Gastrocnemius medialis (tissue), 4 donors: Measurements from ENCODE around the gene ADAM12. TPM values are rescaled to one million over a fixed set of nuclear protein-coding genes. Genes with fewer than 3 reads are reported as not detected.

Experiments
- ATAC-seq, 2 donors: fragments of 150-250 bp; one replicate each; pipeline ENCODE4 v1.9.1; 2016
- DNase-seq, 2 donors: peaks; one replicate each; pipeline ENCODE4 v3.0.0-alpha.2; 2019
- H3K27ac ChIP-seq, 4 donors: fragments of 200-600 bp; sonication (generic); 1 replicate in 1 of 4; 2 replicates in 3 of 4; pipeline ENCODE4 v1.5.1; 2016 to 2018; ENCODE audit warnings: mild to moderate bottlenecking in 2 of 4, moderate library complexity in 1 of 4
- H3K27me3 ChIP-seq, 3 donors: fragments of 200-600 bp; sonication (generic) in 2 of 3; 1 replicate in 1 of 3; 2 replicates in 2 of 3; pipeline versions ENCODE4 v1.5.1 to v1.6.0; 2016 to 2019; ENCODE audit warnings: mild to moderate bottlenecking in 1 of 3, moderate library complexity in 1 of 3
- H3K36me3 ChIP-seq, 2 donors: fragments of 200-600 bp; sonication (generic) in 1 of 2; one replicate each; pipeline ENCODE4 v1.5.1; 2017 to 2018
- H3K4me1 ChIP-seq, 2 donors: fragments of 200-600 bp; sonication (generic) in 1 of 2; one replicate each; pipeline ENCODE4 v1.5.1; 2016 to 2017; ENCODE audit warnings: mild to moderate bottlenecking in 2 of 2
- H3K4me3 ChIP-seq, 4 donors: fragments of 200-600 bp; sonication (generic) in 3 of 4; 1 replicate in 1 of 4; 2 replicates in 3 of 4; pipeline ENCODE4 v1.5.1; 2016 to 2019; ENCODE audit warnings: mild to moderate bottlenecking in 2 of 4
- H3K9me3 ChIP-seq, 3 donors: fragments of 200-600 bp; sonication (generic) in 2 of 3; 1 replicate in 1 of 3; 2 replicates in 2 of 3; pipeline ENCODE4 v1.5.1; 2016 to 2019
- CTCF ChIP-seq, 5 experiments: fragments of 450-650 bp in 3 of 5; fragments of 200-600 bp in 2 of 5; sonication (generic) in 2 of 5; IDR thresholded peaks in 4 of 5; conservative IDR thresholded peaks in 1 of 5; 1 replicate in 4 of 5; 2 replicates in 1 of 5; pipeline ENCODE4 v1.5.1; 2016 to 2019; ENCODE audit warnings: antibody characterized with exemption in 5 of 5, mild to moderate bottlenecking in 3 of 5, moderate library complexity in 3 of 5
- POLR2A ChIP-seq, 2 donors: fragments of 450-650 bp; IDR thresholded peaks; one replicate each; pipeline ENCODE4 v1.6.1; 2017; ENCODE audit warnings: antibody characterized with exemption in 2 of 2, mild to moderate bottlenecking in 2 of 2, moderate library complexity in 2 of 2
- in situ Hi-C, 4 donors: fragments of 200-750 bp; cut with MboI; loops; one replicate each; pipeline versions ENCODE4 v1.15.0 to v1.8.0; 2017; ENCODE audit warnings: low sequenced_read_pairs in 4 of 4
- intact Hi-C: fragments of 100-400 bp; cut with DNase I; formaldehyde crosslinking; loops from one replicate; pipeline ENCODE4 v1.15.1; 2023; ENCODE audit warnings: low total_unique reads
- total RNA-seq, 4 donors: library from RNA; depleted of rRNA; stranded (reverse); fragments of >200 nt; gene quantifications; one replicate each; pipeline versions ENCODE4 v1.1.0 to v1.2.3, GENCODE V29; 2016

Gene ADAM12
- total RNA-seq, 4 donors from 2014 or later = 0.10 TPM; not detected in 3

DNA sequence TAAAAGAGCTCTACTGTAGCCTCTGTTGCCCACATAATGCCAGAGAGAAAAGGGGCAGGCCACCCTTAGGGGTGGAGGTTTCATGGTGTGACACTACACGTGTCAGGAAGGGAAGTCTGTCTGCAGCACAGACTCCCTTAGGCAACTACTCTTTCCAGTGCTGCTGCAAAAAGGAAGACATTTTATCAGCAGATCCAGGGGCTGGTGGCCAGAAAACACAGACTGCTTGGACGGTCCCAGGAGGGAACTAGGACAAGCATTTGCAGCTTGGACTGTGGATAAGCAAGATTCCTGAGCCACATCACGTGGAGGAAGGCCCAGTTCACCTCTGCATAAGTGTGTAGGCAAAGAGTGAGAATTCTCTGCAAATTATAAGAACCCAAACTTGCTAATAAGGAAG lies 271.1 kb downstream of the ADAM12 start:
- H3K4me1 ChIP-seq = no peaks in the 10 kb centered on the region
- no peaks in the 10 kb centered on the region for H3K36me3 ChIP-seq
- H3K9me3 ChIP-seq = no peaks in the 10 kb centered on the region
- intact Hi-C loops (no loop called here), in situ Hi-C loops (no loop called here)
- no peaks in the 10 kb centered on the region for H3K27me3 ChIP-seq
- no peak for DNase-seq
- H3K27ac ChIP-seq = no peak overlapping the region
- no peak for TF ChIP-seq CTCF (IDR thresholded peaks at IDR 0.05 in 4 of 5, conservative IDR thresholded peaks at IDR 0.05 in 1 of 5)
- TF ChIP-seq POLR2A (IDR thresholded peaks at IDR 0.05) = no peak
- no peak for ATAC-seq
- H3K4me3 ChIP-seq = no peak overlapping the region

DNA sequence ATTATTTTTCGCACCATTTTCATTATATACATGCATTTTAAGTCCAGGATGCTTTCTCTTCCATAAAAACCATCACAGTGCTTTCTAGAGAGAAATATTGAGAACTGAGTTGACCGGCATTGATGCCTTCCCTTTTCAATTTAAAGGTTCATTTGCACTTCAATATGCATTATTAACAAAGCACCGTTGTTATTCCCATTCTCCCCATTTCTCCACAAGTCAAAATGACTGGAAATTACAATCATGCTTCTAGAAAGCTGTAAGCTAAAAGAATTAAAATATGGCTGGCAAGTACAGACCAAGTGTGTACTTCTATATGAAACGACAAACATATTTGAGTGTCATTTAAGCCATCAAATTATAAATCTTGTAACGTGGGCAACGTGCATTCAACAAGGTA lies 272.4 kb downstream of the ADAM12 start:
- intact Hi-C loops = no loop called here
- TF ChIP-seq CTCF (IDR thresholded peaks at IDR 0.05 in 4 of 5, conservative IDR thresholded peaks at IDR 0.05 in 1 of 5) (no peak), POLR2A (IDR thresholded peaks at IDR 0.05) (no peak)

GRCh38 chr10:126114884-126115555 lies 273.3 kb downstream of the ADAM12 start:
- Histone ChIP-seq H3K36me3 (no peaks in the 10 kb centered on the region), H3K4me3 (no peak overlapping the region), H3K27ac (no peak overlapping the region), H3K9me3 (no peaks in the 10 kb centered on the region), H3K4me1 (no peaks in the 10 kb centered on the region), H3K27me3 (no peaks in the 10 kb centered on the region)
- no peak for TF ChIP-seq CTCF (IDR thresholded peaks at IDR 0.05 in 4 of 5, conservative IDR thresholded peaks at IDR 0.05 in 1 of 5)
- no peak for TF ChIP-seq POLR2A (IDR thresholded peaks at IDR 0.05)
- ATAC-seq (no peak), DNase-seq (no peak)
- intact Hi-C loops (no loop called here), in situ Hi-C loops (no loop called here)

More for the DNA sequence above, 272.4 kb downstream of the ADAM12 start:
- H3K27ac ChIP-seq = no peak overlapping the region
- DNase-seq = no peak
- in situ Hi-C loops = no loop called here
- H3K9me3 ChIP-seq = no peaks in the 10 kb centered on the region
- no peaks in the 10 kb centered on the region for H3K4me1 ChIP-seq
- H3K36me3 ChIP-seq = no peaks in the 10 kb centered on the region
- no peak for ATAC-seq
- H3K27me3 ChIP-seq = no peaks in the 10 kb centered on the region
- H3K4me3 ChIP-seq = no peak overlapping the region

DNA sequence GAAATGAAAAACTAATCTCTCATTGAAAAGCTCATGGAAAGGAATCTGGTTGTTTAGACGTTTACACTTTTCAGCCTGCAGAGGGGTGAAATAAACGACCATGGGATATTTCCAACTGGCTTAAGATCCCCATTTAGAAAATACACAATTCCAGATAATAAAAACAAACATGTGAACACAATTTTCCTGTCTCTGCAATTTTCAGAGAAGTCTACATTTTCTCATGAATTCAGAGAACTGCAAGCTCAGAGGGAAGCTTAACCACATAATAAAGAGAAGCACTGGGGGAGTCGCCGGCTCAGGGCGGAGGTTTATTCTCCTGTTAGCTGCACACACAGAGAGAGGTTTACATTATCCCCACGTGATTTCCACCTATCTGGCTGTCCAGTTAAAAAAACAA lies 276.8 kb downstream of the ADAM12 start:
- no peak for ATAC-seq
- intact Hi-C loops = no loop called here
- H3K27ac ChIP-seq = no peak overlapping the region
- TF ChIP-seq CTCF (IDR thresholded peaks at IDR 0.05 in 4 of 5, conservative IDR thresholded peaks at IDR 0.05 in 1 of 5) (no peak), POLR2A (IDR thresholded peaks at IDR 0.05) (no peak)
- no peak for DNase-seq
- in situ Hi-C loops = no loop called here
- H3K36me3 ChIP-seq = no peaks in the 10 kb centered on the region
- H3K4me1 ChIP-seq = no peaks in the 10 kb centered on the region
- no peak overlapping the region for H3K4me3 ChIP-seq
- no peaks in the 10 kb centered on the region for H3K27me3 ChIP-seq
- no peaks in the 10 kb centered on the region for H3K9me3 ChIP-seq
